ENCODE results near the gene APOLD1.
"Not testable (repeated sequence)": the region's sequence is repeated elsewhere in the genome, so short reads cannot be mapped to it uniquely, and the experiment has no call there.

Gene APOLD1

GRCh38 chr12:12786706-12787601, 1.5 kb downstream of the APOLD1 start:
- peak; percentile 78 for DNase-seq

DNA sequence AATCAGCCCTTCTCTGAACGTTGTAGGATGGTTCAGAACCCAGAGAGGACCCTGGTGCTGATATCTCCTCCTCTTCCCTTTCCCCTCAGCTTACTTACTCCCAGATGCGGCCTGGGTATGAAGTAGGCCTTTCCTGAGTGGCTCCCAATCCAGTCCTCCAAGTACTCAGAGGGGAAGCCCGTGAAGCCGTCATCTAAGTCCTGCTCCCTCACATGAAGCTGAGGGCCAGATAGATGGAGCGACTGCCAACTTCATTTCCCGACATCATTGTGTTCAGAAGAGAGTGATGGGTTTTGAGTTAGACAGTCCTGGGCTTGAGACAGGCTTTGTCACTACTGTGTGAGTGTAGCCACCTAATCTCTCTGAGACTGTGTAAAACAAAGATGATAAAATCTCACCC, 2.7 kb downstream of the APOLD1 start:
- DNase-seq, result no peak

GRCh38 chr12:12788675-12789368, 3.4 kb downstream of the APOLD1 start:
- peak; percentile 64 for DNase-seq

GRCh38 chr12:12790956-12791355, 5.5 kb downstream of the APOLD1 start:
- no peak for DNase-seq

DNA sequence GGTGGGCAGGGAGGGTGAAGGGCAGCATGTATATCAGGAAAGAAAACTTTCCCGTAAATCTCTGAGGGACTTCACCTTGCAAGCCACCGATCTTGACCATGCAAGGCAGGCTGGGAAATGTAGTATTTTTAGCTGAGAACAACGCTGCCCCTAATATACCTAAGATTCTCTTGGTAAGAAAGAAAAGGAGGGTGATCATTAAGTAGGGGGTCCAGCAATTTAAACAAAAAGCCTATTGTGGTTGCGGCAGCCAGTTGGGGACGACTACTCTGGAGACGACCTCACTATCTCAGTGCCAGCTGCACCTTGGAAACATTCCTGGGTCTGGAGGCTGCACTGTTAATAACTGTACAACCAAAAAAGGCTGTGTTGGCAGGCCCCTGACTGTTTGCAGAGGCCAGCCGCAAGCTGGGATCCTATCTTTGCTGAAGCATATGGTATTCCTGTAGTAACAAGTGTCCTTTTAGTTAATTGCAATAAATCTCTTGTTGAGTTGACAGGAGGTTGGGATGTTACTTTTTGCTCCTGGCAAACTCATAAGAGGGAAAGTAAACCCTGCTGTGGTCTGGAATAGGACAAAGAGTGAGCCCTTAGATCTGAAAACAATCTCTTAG, 6.4 kb downstream of the APOLD1 start:
- DNase-seq, result no peak

DNA sequence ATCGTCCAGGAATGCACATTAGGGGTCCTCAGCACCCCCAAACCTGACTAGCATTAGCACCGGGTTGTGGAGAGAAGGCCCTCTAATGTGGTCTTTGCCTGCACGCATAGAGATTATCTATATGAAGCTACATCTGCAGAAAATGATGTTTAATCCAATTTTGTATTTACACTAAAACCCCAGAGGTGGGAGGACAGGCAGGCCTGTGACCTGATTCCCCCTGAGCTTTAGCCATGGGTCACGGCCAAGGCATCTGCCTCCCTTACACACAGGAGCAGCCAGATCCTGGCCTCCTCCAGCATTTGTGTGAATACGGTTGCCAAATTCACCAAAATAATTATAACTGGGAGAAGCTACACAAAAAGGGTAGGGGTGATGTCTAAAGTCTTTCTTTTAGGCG, 7.0 kb downstream of the APOLD1 start:
- DNase-seq, result no peak

GRCh38 chr12:12794686-12795085, 9.2 kb downstream of the APOLD1 start:
- DNase-seq, result no peak

- no peak for DNase-seq
These were observed 10.7 kb downstream of the APOLD1 start for GRCh38 chr12:12796171-12796570.

DNA sequence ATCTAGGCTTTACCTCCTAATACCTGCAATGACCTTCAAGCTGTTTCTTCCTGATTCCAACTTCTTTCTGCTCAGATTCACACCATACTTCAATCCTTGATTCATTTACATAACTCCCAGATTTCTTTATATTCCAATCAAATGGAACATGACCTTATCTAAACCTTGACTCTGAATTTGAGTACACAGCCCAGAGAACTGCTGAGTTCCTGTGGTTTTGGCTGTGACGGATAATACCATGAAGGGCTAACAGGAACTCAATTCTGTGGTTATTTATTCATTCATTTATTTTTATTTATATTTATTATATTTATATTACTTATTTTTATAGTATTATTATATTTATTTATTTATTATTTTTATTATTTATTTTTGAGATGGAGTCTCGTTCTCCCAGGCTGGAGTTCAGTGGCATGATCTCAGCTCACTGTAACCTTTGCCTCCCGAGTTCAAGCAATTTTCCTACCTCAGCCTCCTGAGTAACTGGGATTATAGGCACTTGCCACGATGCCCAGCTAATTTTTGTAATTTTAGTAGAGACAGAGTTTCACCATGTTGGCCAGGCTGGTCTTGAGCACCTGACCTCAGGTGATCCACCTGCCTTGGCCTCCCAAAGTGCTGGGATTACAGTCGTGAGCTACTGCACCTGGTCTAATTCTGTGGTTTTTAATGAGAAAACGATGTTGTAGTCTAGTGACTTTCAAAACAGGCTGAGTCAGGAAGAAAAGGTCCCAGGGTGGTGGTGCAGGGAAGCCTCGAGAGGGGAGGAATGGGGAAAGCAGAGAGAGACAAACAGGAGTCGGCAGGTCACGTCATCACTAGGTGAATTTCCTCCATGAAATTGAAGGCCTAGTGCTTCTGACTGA, 11.7 kb downstream of the APOLD1 start:
- no peak for DNase-seq

- no peak for DNase-seq
These were observed 12.3 kb downstream of the APOLD1 start for GRCh38 chr12:12797794-12798152.

DNA sequence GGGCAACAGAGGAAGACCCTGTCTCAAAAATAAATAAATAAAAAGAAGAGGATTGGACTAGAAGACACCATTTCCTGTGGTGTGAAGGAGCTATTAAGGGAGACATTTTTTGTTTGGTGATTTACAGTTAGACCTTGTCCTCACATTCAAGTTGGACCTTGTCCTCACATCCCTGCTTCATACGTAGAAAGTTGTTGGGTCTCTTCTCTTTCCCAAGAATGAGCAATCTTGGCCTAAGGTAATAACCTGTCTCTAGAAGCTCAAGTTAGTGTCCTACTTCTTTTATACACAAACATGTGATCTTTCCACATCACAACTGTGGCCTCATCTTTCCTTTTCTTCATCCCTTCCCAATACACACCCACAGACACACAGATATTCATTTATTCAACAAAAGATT, 13.0 kb downstream of the APOLD1 start:
- DNase-seq, result no peak

DNA sequence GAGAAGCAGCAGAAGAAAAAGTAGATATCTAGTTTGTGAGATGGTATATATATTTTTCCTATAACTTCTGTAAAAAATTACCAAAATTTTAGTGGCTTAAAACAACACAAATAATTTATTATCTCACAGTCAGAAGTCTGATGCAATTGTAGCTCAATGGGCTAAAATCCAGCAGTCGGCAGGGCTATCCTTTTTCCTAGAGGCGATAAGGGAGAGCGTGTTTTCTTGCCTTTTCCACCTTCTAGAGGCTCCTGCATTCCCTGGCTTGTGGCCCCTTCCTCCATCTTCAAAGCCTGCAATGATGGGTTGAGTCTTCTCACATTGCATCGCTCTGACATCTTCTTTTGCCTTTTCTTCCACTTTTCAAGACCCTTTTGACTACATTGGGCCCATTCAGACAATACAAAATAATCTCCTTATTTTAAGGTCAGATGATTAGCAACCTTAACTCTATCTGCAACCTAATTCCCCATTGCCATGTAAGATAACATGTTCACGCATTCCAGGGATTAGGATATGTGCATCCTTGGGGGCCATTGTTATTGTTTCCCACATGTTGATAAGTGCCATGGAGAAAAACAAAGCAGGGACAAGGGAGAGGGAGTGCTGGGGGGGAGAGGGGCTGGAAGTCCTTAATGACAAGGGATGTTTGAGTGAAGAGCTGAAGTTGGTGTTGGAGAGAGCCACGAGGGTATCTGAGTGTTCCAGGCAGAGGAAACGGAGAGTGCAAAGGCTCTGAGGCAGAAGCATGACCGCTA, 13.9 kb downstream of the APOLD1 start:
- no peak for DNase-seq

GRCh38 chr12:12800406-12801180, 15.1 kb downstream of the APOLD1 start:
- no peak for DNase-seq

DNA sequence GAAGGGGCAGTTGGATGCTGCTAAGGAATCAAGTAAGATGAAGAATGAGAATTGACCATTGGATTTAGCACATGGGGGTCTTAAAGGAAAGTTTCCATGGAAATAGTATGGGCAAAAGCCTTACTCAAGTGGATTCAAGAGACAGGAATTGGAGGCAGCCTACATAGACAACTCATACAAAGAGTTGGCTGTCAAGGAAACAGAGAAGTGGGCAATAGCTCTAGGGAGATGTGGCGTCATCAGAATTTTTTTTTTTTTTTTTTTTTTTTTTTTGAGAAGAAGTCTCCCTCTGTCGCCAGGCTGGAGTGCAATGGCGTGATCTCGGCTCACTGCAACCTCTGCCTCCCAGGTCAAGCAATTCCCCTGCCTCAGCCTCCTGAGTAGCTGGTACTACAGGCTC, 16.2 kb downstream of the APOLD1 start:
- DNase-seq, result not testable (repeated sequence)

- DNase-seq, result peak; percentile 78
These were observed 17.7 kb downstream of the APOLD1 start for GRCh38 chr12:12803186-12803585.

GRCh38 chr12:12804011-12804410, 18.6 kb downstream of the APOLD1 start:
- DNase-seq, result no peak

GRCh38 chr12:12804432-12804886, 19.0 kb downstream of the APOLD1 start:
- no peak for DNase-seq

GRCh38 chr12:12806784-12807516, 21.5 kb downstream of the APOLD1 start:
- DNase-seq, result no peak

- not testable (repeated sequence) for DNase-seq
These were observed 22.1 kb downstream of the APOLD1 start for GRCh38 chr12:12807517-12807903.

DNA sequence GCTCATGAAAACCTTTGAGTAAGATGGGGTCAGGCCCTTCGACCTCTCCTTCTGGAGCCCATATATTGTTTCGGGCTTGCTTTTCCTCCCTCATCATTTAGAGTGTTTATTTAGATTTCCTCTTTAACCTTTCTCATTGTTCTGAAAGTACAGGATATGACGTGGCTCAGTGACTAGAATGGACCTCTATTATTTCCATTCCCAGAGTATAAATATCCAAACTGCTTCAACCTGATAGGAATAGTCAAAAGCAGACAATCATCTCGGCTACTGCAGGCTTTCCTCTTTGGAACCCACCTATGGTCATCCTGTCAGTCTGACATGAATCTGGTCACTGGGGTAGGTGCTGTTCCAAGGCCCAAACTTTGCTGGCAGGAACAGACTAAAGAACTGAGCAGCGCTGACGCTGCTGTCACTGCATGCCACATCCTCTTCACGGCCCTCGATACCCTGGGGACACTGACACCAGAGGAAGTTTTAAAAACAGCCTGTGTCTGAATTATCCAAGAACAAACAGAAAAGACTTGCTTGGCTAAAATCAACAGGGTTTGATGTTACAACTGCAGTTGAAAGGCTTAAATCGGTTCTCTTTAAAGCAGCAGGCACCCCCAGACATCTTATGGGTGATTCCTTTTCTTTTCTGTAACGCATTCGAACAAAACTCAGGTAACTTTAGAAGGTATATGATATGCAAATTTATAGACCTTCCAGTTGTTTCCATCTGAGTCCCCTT, 22.7 kb downstream of the APOLD1 start:
- peak; percentile 37 for DNase-seq
